Effector CD8-positive, alpha-beta T cell (primary cell): ENCODE results near the gene PCNX4.
A peak's percentile ranks its signal among the peaks of the same experiment; 100 is the strongest.

Source experiments
- DNase-seq: peaks from one replicate; lab custom pipeline; 2025; lab: John Stamatoyannopoulos, UW

The PCNX4 gene

DNA sequence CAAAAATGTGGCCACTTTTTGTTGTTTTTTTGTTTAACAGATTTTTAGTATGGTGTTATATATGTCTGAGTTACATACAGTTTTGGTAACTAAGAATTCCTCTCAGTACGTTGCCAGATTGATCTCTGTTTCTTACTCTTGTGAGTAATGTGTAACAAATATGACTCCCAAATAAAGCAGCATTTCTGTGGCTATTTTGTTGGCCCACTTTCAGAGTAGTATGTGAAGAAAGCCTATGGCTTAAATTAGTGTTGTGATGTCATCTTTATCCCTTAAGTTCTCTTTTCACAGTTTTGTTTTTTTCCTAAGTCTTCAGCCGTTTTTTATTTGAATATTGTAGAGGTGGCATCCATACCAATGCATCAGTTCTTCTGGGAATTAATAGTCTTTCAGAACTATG is 10.7 kb downstream of the PCNX4 start:
- no peak for DNase-seq

DNA sequence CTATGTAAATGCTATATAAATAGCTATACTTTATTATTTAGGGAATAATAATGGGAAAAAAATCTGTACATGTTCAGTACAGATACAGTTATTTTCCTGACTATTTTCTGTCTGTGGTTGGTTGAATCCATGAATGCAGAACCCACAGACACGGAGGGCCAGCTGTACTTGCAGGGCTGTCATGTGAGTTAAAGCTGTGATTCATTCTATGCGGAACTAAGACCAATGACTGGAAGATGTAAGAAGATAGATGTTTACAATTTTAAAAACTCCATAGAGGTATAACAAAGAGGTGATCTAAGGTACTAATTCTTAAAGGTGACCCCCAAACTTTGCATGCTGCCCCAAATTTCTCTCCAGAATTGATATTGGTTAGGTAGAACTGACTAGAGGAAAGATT is 14.6 kb downstream of the PCNX4 start:
- DNase-seq = no peak

DNA sequence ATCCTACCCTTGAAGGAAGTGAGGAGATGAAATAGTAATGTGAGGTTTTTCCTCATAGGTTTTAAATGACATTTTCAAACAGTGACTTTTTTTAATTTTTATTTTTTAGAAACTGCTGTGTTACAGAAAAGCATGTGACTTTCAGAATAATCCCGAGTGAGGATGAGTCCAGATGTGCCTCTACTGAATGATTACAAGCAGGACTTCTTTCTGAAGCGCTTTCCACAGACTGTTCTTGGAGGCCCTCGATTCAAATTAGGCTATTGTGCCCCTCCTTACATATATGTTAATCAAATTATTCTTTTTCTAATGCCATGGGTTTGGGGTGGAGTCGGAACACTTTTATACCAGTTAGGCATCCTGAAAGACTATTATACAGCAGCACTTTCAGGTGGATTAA is 15.8 kb downstream of the PCNX4 start:
- DNase-seq = no peak

DNA sequence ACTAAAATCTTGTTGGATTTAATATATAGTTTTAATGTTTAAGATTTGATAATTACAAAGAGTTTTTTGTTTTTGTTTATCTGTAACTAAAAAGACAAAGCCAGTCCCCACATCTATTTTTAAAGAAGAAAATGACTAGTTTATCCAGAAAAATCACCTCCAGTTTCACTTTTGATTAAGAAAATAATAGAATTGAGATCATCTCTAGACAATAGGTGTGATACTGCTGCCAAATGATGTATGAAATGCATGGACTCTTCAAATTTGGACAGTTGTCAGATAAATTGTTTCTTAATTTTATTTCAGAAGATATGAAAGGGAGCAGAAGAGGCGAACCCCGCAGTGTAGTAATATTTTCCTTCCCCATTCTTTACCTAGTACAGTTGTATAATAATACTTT is 20.0 kb downstream of the PCNX4 start:
- no peak for DNase-seq

DNA sequence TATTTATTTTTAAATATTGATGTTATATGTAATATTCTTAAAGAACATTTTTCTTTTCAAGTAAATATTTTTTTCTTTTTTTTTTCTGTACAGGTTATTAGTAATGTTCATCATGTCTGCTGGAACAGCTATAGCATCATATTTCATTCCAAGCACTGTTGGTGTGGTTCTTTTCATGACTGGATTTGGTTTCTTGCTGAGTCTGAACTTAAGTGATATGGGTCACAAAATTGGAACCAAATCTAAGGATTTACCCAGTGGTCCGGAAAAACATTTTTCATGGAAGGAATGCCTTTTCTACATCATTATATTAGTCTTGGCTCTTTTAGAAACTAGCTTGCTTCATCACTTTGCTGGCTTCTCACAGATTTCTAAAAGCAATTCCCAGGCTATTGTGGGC is 23.2 kb downstream of the PCNX4 start:
- no peak for DNase-seq

DNA sequence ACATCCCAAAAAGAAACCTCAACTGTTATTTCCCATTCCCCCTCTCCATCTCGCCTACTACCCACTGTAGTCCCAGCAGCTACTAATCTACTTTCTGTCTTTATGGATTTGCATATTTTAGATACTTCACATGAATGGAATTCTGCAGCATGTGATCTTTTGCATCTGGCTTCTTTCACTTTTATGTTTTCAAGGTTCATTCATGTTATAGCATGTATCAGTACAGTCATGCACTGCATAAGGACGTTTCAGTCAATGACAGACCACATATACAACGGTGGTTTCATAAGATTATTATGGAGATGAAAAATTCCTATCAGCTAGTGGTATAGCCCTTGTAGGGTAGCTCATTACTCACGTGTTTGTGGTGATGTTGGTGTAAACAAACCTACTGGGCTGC is 24.5 kb downstream of the PCNX4 start:
- no peak for DNase-seq

DNA sequence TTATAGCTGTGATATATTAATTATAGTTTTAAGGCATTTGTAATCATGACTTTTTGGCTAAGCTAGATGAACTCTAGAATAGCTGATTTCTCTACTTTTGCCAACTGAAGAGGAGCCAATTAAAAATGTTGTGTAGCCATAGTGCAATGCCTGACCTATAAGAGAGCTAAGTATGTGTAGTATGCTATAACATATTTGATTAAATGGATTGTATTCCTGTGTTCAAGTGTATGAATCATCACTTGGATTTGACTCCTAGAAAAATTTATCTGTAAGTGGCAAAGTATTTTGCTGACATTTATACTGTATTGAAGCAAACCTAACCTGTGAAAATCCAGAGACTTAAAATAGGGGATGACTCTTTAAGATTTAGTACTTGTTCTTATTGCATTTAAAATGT is 34.2 kb downstream of the PCNX4 start:
- no peak for DNase-seq

DNA sequence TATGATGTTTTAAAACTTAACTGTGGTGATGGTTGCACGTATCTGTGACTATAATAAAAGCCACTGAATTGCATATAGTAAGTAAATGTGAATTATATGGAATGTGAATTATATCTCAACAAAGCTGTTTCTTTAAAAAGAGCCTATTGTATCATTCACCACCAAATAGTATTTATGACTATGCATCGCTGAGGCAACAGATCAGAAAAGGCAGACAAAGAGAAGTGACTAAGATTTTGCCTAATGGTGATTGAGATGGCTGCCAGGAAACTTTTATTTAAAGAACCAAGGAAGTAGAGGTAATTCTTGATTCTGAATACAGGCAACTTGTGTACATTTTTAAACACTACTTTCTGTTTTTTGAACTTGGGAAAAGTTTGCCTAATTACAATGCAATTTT is 41.8 kb downstream of the PCNX4 start:
- DNase-seq = no peak

DNA sequence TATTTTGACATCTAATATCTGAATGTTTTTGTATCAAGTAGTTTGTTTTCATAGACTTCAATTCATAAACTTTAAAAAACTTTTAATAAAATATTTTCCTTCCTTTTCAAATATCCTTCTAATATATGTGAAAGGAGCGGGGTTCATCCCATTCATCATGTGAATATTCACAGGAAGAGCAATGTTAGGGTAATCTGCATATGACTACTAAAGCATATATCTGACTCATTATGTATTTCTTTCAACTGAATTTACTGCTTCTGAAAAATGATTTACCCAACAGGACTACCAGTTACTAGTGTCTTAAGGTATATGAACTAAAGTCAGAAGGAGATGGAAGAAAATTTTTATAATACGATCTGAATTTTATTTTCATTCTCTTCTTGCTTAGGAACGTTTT is 43.0 kb downstream of the PCNX4 start:
- no peak for DNase-seq

DNA sequence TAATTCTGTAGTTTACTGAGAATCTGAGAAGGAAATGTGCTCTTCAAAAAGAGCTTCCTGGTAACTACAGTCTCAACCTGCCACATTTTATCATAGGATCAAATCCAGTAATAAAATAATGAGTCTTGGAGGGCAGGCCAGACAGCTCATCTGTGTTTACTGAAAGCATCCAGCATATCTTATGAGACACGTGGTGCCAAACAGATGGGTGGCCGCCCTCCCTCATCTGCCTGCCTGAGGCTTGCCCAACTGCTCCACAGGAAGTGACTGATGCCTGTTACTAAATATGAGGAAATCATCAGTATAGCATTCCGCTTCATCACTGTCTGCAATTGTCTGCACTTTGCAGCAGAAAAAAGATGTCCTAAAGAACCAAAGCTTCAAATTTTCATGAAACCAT is 60.0 kb downstream of the PCNX4 start:
- peak; percentile 23 for DNase-seq

DNA sequence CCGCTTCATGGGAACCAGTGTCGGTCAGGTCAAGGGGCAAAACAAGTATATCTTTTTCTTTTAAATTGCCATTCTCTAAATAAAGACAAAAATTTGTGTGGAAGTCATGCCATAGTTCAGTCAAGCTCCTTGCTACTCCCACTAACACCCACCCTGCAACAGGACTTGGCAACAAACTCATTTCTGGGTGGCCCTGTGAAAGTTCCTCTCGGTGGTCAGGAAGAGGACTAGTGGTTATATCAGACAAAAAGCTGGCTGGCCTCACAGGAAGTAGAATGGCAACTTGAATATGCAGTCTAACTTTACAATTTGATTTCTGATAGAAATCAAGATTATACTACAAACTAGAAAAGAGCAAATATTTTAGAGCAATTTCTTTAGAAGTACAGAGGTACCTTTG is 62.3 kb downstream of the PCNX4 start:
- DNase-seq = no peak

DNA sequence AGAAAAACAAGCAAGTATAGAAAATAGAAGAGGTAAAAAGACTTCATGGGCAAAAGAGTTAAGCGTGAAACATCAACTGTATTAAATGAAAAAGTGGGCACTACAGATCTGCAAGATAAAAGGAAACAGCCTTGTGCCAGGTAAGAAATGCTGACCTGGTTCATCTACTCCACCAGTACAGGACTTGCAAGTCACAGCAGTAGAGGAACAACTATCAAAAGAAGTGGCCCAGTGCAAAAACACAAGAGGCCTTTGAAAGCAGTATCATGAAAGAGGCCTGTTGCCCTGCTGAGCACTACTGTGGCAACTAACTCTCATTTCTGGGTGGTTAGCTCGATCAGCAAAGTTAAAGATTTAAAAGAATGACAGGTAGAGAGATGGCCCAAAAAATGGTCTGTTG is 62.9 kb downstream of the PCNX4 start:
- no peak for DNase-seq

DNA sequence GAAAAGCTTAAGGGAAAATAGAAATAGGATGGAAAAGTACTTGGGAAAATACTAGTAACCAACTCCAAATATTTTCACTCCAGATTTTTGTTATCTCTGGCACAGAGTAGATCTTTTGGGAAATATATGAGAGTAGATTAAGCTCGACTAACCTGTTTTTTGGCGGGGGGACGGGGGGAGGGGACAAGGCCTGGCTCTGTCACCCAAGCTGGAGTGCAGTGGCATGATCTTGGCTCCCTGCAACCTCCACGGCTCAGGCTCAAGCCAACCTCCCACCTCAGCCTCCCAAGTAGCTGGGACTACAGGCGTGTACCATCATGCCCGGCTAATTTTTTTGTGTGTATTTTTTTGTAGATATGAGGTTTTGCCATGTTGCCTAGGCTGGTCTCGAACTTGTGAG is 68.7 kb downstream of the PCNX4 start:
- DNase-seq = no peak

DNA sequence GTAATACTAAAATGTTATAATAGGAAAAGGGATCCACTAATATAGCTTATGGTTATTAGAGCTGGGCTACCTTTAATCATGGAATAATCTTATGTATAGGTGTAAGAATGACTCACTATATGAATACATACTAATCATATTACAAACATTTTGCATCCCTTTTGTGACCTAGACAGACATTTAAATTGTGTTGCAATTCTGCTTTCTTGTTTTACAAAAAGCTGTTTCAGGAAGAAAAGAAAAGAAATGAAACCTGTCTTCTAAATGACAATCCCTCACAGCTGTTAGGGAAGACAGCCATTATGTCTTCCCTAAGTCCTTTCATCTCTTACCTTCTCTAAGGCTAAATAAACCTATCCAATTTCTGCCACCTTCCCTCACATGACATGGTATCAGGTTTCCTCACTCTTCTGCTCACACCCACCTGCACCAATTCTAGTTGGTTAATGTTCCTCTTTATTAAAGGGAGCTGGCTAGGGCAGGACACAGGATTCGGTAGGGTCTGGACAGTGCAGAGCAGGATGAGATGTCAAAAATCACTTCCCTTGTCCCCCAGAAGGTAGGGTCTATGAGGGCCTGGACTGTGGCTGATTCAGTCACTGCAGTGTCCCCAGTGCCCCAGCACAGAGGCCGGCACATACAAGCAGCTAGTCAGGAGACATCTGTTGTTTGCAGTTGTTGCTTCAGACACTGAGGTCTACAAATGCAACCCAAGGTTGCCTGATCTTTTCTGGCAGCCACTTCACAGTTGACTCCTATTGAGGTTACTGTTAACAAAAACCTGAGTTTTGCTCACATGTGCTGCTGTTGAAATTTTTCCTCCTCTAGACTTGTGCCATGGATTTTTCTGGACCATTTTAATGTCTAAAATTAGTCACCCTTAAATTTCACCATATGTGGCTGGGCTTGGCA is 69.7 kb downstream of the PCNX4 start:
- no peak for DNase-seq

DNA sequence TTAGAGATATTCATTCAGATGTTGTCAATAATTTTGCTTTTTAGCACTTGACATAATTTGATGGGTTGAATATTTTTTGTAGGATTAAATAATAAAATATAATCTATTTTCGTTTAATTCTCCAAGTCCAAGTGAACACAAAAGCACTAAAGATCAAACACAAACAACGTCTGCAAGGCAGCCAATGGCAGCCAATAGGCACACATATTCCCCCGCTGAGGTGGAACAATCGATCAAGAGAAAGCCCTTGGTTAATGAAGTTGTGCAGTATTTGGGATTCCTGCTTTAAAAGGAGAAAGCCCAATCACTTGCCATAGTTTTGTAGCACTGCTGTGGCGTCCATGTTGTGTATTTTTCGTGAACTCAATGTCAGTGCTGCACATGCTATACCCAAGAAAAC is 72.0 kb downstream of the PCNX4 start:
- no peak for DNase-seq

DNA sequence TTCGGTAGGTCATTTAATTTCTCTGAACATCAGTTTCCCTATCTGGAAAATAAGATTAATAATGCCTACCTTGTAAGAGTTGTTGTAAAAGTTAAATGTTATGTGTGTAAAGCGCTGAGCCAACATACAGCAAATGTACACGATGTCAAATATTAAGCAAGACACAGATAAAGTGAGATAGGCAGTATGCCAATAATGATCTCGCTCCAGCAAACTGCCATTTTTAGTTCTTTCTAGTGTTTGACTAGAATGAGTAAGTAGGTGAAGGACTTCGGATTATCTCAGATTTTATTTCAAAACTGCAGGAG is 72.6 kb downstream of the PCNX4 start:
- DNase-seq = no peak

DNA sequence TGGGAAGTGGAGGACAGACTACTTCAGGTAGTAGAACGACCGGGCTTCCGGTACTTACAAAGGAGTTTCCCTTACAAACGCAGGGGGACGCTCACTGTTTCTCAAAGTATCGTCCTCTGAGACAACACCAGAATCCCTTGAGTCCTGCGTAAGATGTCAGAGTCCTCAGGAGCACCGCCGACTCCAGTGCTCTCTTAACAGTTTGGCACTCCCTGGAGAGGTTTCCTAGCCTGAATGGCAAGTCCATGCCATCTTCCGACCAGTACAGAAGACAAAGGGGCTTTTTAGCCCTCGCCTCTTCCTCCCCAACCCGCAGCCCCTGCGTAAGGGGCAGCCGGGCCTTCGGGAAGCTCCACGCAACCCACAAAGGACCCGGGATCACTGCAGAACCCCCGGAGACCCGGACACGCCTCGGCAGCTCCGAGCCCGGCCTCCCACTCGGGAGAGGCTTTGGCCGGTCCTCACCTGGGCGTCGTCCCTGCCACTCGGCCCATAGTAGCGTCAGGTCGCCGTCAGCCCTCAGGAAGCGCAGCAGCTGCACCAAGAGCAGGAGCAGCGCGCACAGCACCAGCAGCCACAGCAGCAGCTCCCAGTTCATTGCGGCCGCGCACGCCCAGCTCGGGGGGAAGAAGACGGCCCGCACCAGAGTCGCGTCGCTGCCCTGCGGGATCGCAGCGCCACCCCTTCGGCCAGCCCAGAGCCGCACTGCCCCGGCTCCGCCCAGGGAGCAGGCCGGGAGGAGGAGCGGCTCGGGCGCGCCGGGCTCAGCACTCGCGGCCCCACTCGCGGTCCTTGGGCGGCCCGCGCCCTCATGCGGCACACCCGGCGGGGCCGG is 73.2 kb downstream of the PCNX4 start, which contains the start of gene DHRS7:
Gene DHRS7 (minus strand): TSS at position 687 of the 835 bp plus-strand sequence. CDS start 89 bp downstream, at position 598.
- peak; percentile 31 for DNase-seq

DNA sequence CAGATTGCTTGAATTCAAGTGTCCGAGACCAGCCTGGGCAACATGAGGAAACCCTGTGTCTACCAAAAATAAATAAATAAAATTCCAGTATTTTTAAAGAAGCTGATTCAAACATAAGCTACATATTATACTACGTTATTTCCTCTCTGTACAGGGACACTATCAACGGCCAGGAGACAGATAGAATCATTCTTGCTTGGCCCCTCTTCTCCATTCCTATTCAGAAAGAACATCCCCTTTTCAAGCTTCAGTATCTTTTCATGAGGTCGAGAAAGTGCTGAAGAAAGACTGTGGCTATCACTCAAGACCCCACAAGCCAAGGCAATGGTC is 73.8 kb downstream of the PCNX4 start:
- DNase-seq = no peak

DNA sequence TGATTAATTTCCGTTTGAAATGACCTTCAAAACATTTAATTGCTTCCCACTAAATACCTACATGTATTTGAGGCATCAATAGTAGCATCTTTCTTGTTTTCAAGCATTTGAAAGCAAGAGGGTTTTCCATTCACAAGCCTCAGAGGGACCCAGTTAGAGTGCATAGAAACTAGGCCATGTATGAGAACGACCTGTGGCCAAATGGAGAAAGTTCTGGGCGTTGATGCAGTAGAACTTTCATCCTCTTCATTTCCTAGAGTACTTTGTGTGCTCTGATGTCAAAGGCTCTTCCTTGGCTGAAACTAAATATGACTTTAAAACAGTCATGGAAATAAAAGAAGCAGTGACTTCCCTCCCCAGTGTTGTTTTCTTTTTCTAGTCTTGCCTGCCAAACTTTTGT is 74.4 kb downstream of the PCNX4 start:
- no peak for DNase-seq

DNA sequence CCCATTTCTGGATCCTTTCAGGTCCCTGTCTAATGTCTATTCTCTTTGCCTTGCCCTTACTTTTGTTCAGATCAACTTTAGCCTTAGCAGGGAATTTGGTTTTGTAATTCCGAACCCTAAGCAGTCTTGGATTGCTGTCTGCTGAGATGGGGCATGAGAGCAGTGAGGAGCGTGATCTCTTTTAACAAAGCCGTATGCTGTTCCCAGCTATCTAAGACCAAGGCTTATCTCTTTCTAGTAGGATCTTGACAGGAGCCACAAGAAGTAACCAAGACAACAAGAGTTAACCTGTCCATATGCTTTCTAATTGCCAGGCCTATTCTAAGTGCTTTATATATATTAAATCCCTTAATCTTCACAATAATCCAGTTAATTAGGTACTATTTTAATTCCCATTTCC is 78.0 kb downstream of the PCNX4 start:
- DNase-seq = no peak

DNA sequence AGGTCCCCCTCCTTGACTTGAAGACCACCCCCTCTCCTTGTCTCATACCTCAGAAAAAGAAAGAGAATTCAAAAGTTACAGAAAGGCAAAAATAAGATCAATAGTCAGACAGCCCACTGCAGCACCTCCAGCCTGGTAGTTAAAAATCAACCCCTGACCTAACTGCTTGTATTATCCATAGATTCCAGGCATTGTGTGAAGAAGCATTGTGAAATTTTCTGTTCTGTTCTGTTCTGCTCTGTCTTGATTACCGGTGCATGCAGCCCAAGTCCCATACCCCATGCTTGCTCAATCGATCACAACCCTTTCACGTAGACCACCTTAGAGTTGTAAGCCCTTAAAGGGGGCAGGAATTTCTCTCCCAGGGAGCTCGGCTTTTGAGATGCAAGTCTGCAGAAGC is 79.2 kb downstream of the PCNX4 start:
- DNase-seq = no peak

DNA sequence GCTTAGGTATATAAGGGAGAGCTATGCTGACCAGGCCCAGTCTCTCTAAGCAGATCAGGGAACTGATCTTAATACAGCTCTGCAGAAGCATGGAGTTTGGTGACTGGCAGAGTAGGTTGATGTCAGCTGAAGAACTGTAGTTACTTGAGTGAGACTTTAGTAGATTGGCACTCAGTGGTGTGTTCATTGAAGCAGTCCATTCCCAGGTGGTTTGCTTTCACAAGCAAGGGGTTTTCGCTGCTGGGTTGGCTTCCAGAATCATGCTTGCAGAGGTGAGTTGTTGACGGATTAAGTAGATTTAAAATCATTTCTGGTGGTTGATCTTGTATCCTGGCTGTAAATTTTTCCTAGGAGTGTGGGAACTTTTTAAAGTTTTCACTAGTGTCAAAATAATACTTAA is 80.0 kb downstream of the PCNX4 start:
- DNase-seq = no peak
